H9 (cell line): ENCODE data around the gene DNM2. TPM values are rescaled to one million over a fixed set of nuclear protein-coding genes. Genes with fewer than 3 reads are reported as not detected.

ENCODE experiments used
- DNase-seq: peaks from one replicate; pipeline ENCODE4 v3.0.0-alpha.2; 2017
- H2AFZ ChIP-seq: one replicate; pipeline ENCODE4 v1.6.1; 2013; ENCODE audit warnings: mild to moderate bottlenecking, low read length, control low read depth, moderate library complexity
- H2AK5ac ChIP-seq: 2 replicates; pipeline ENCODE4 v1.6.1; 2013; ENCODE audit warnings: low read length, control low read depth, mixed read lengths; ENCODE audit not compliant: insufficient read length
- H2BK120ac ChIP-seq: one replicate; pipeline ENCODE4 v1.6.1; 2013; ENCODE audit warnings: low read depth, mild to moderate bottlenecking, low read length, control low read depth, inconsistent platforms; ENCODE audit not compliant: poor library complexity, severe bottlenecking
- H2BK12ac ChIP-seq: 2 replicates; pipeline ENCODE4 v1.6.1; 2013; ENCODE audit warnings: low read length, control low read depth, mixed read lengths, low read depth; ENCODE audit not compliant: insufficient read length
- H2BK15ac ChIP-seq: 2 replicates; pipeline ENCODE4 v1.6.1; 2013; ENCODE audit warnings: low read depth, low read length, control low read depth
- H2BK20ac ChIP-seq: one replicate; pipeline ENCODE4 v1.6.1; 2013; ENCODE audit warnings: low read depth, mild to moderate bottlenecking, low read length, control low read depth, inconsistent platforms; ENCODE audit not compliant: poor library complexity, severe bottlenecking
- H2BK5ac ChIP-seq: 2 replicates; pipeline ENCODE4 v1.6.1; 2013; ENCODE audit warnings: low read length, control low read depth, mixed read lengths; ENCODE audit not compliant: insufficient read length
- H3K14ac ChIP-seq: 2 replicates; pipeline ENCODE4 v1.6.1; 2013; ENCODE audit warnings: low read length, control low read depth; ENCODE audit not compliant: insufficient read depth
- H3K18ac ChIP-seq: 2 replicates; pipeline ENCODE4 v1.6.1; 2013; ENCODE audit warnings: low read depth, mild to moderate bottlenecking, mixed read lengths, low read length, control low read depth; ENCODE audit not compliant: insufficient read length
- H3K23ac ChIP-seq: 2 replicates; pipeline ENCODE4 v1.6.1; 2013; ENCODE audit warnings: low read length, control low read depth, mixed read lengths, low read depth; ENCODE audit not compliant: insufficient read length
- H3K23me2 ChIP-seq: 2 replicates; pipeline ENCODE4 v1.6.1; 2013; ENCODE audit warnings: low read depth, mild to moderate bottlenecking, mixed read lengths, low read length, control low read depth; ENCODE audit not compliant: insufficient read length, poor library complexity, severe bottlenecking
- H3K27ac ChIP-seq: 2 replicates; pipeline ENCODE4 v1.5.1; 2013; ENCODE audit warnings: low read length, control low read depth, mixed read lengths, low read depth; ENCODE audit not compliant: insufficient read length
- H3K27me3 ChIP-seq: 2 replicates; pipeline ENCODE4 v1.6.1; 2013; ENCODE audit warnings: low read length, control low read depth, inconsistent platforms; ENCODE audit not compliant: insufficient read depth
- H3K4ac ChIP-seq: 2 replicates; pipeline ENCODE4 v1.6.1; 2013; ENCODE audit warnings: low read depth, mild to moderate bottlenecking, control low read depth, inconsistent platforms, low read length, moderate library complexity
- H3K4me1 ChIP-seq: 2 replicates; pipeline ENCODE4 v1.6.1; 2013; ENCODE audit warnings: low read length, control low read depth, inconsistent platforms; ENCODE audit not compliant: insufficient read depth
- H3K4me2 ChIP-seq: 2 replicates; pipeline ENCODE4 v1.6.1; 2013; ENCODE audit warnings: low read length, control low read depth, mixed read lengths; ENCODE audit not compliant: insufficient read length, insufficient read depth
- H3K56ac ChIP-seq: 2 replicates; pipeline ENCODE4 v1.6.1; 2013; ENCODE audit warnings: low read depth, mild to moderate bottlenecking, mixed read lengths, low read length, control low read depth; ENCODE audit not compliant: insufficient read length
- H3K79me1 ChIP-seq: 2 replicates; pipeline ENCODE4 v1.6.1; 2013; ENCODE audit warnings: low read depth, mild to moderate bottlenecking, moderate library complexity, low read length, control low read depth, inconsistent platforms; ENCODE audit not compliant: insufficient read depth, poor library complexity, severe bottlenecking
- H3K79me2 ChIP-seq: 2 replicates; pipeline ENCODE4 v1.6.1; 2013; ENCODE audit warnings: low read length, control low read depth, inconsistent platforms; ENCODE audit not compliant: insufficient read depth
- H3K9ac ChIP-seq: 2 replicates; pipeline ENCODE4 v1.6.1; 2013; ENCODE audit warnings: low read length, control low read depth, mixed read lengths; ENCODE audit not compliant: insufficient read length; ENCODE audit errors: extremely low read depth
- H3K9me3 ChIP-seq: one replicate; pipeline ENCODE4 v1.6.1; 2013; ENCODE audit warnings: low read depth, low read length, inconsistent platforms; ENCODE audit not compliant: control insufficient read depth
- H3T11ph ChIP-seq: one replicate; pipeline ENCODE4 v1.6.1; 2013; ENCODE audit warnings: mild to moderate bottlenecking, low read length, control low read depth, inconsistent platforms
- H4K20me1 ChIP-seq: one replicate; pipeline ENCODE4 v1.6.1; 2013; ENCODE audit not compliant: control insufficient read depth, insufficient read length, insufficient read depth
- H4K5ac ChIP-seq: 2 replicates; pipeline ENCODE4 v1.6.1; 2013; ENCODE audit warnings: low read depth, mild to moderate bottlenecking, mixed read lengths, low read length, control low read depth; ENCODE audit not compliant: insufficient read length
- H4K8ac ChIP-seq: replicated peaks from 2 replicates; pipeline ENCODE4 v1.6.1; 2013; ENCODE audit warnings: low read length, control low read depth, mixed read lengths, low read depth; ENCODE audit not compliant: insufficient read length
- H4K91ac ChIP-seq: 2 replicates; pipeline ENCODE4 v1.6.1; 2013; ENCODE audit warnings: low read depth, mild to moderate bottlenecking, moderate library complexity, mixed read lengths, low read length, control low read depth; ENCODE audit not compliant: insufficient read length
- H3K27ac Mint-ChIP-seq, 3 experiments: 2 replicates in 2 of 3; 3 replicates in 1 of 3; pipeline ENCODE4 v1.8.0; 2020 to 2021; ENCODE audit warnings: mixed read lengths in 3 of 3, mild to moderate bottlenecking in 1 of 3, moderate library complexity in 1 of 3
- H3K27me3 Mint-ChIP-seq: 2 replicates; pipeline ENCODE4 v1.8.0; 2021; ENCODE audit warnings: low read depth, mild to moderate bottlenecking, moderate library complexity, mixed read lengths
- H3K36me3 Mint-ChIP-seq, 3 experiments: 2 replicates in 2 of 3; 3 replicates in 1 of 3; pipeline ENCODE4 v1.8.0; 2020 to 2021; ENCODE audit warnings: low read depth in 3 of 3, mixed read lengths in 3 of 3; ENCODE audit not compliant: insufficient read depth in 1 of 3
- H3K4me1 Mint-ChIP-seq, 2 experiments: 2 replicates each; pipeline ENCODE4 v1.8.0; 2020; ENCODE audit warnings: mixed read lengths in 2 of 2
- H3K4me3 Mint-ChIP-seq, 2 experiments: 2 replicates in 1 of 2; 3 replicates in 1 of 2; pipeline ENCODE4 v1.8.0; 2020 to 2021; ENCODE audit warnings: mild to moderate bottlenecking in 2 of 2, mixed read lengths in 2 of 2, moderate library complexity in 1 of 2
- H3K9me3 Mint-ChIP-seq, 2 experiments: 2 replicates in 1 of 2; 3 replicates in 1 of 2; pipeline ENCODE4 v1.8.0; 2020; ENCODE audit warnings: mild to moderate bottlenecking in 2 of 2, mixed read lengths in 2 of 2, moderate library complexity in 1 of 2
- CTCF ChIP-seq: fragments of 200-600 bp; sonication (generic); conservative IDR thresholded peaks from 3 replicates; pipeline ENCODE4 v1.8.0; 2021; ENCODE audit warnings: antibody characterized with exemption, mild to moderate bottlenecking
- WGBS: extraction: QIAGEN DNeasy Blood & Tissue Kit; methylation state at CpG from one replicate; pipeline ENCODE4 v1.1.7; 2013; ENCODE audit warnings: missing lambda C conversion rate, low lambda C conversion rate, mixed read lengths; ENCODE audit not compliant: insufficient read length; ENCODE audit errors: extremely low coverage; 5-methylcytosine and 5-hydroxymethylcytosine counted together
- total RNA-seq: library from RNA; stranded (reverse); gene quantifications from 2 replicates; pipeline ENCODE4 v1.2.1, GENCODE V29; 2021

The DNM2 gene
- total RNA-seq, 1 experiment from 2014 or later = 152 TPM

- Histone ChIP-seq H3K79me2 (peaks cover 17% of the 10 kb centered on the region; the same call in 1 of the 2 replicates), H2AFZ (no peak overlapping the region), H3K27ac (no peak overlapping the region), H2BK15ac (no peak overlapping the region), H3K14ac (no peak overlapping the region), H3K79me1 (peaks cover 11% of the 10 kb centered on the region), H2BK20ac (no peak overlapping the region), H3K4me2 (no peak overlapping the region), H2BK5ac (no peak overlapping the region), H3K56ac (no peak overlapping the region), H3K4ac (no peak overlapping the region), H2BK120ac (no peak overlapping the region), H2BK12ac (no peak overlapping the region), H2AK5ac (no peak overlapping the region), H4K20me1 (no peaks in the 10 kb centered on the region), H4K8ac (no peak overlapping the region), H3K9me3 (no peaks in the 10 kb centered on the region), H3K27me3 (no peaks in the 10 kb centered on the region), H4K91ac (no peak overlapping the region), H3K23ac (no peak overlapping the region), H3K23me2 (no peaks in the 10 kb centered on the region), H3K9ac (no peak overlapping the region), H4K5ac (no peak overlapping the region), H3K4me1 (no peaks in the 10 kb centered on the region), H3K18ac (no peak overlapping the region), H3T11ph (no peak overlapping the region)
- Mint-ChIP-seq H3K27ac (no peak overlapping the region; a peak in 1 of 7 replicates), H3K4me3 (no peak overlapping the region), H3K9me3 (no peaks in the 10 kb centered on the region), H3K36me3 (peaks cover 5 to 10% (median 6%) of the 10 kb centered on the region in 3 experiments; a peak in 5 of 7 replicates), H3K4me1 (peaks cover 0 to 3% of the 10 kb centered on the region in 2 experiments; a peak in 2 of 4 replicates), H3K27me3 (no peaks in the 10 kb centered on the region)
- WGBS = no CpG with 5 or more reads among the region's 14 CpGs
- DNase-seq = no peak
- no peak for TF ChIP-seq CTCF
These were observed 11.5 kb downstream of the DNM2 start for GRCh38 chr19:10729411-10729810.
